Activated T-cell treated with anti-CD3 and anti-CD28 coated beads for 48 hours (primary cell): ENCODE results near the gene LRCH3.
A peak's percentile ranks its signal among the peaks of the same experiment; 100 is the strongest.

Experiments
- DNase-seq: peaks from one replicate; pipeline ENCODE4 v3.0.0-alpha.2; 2020; ENCODE audit warnings: low read depth

LRCH3 gene

DNA sequence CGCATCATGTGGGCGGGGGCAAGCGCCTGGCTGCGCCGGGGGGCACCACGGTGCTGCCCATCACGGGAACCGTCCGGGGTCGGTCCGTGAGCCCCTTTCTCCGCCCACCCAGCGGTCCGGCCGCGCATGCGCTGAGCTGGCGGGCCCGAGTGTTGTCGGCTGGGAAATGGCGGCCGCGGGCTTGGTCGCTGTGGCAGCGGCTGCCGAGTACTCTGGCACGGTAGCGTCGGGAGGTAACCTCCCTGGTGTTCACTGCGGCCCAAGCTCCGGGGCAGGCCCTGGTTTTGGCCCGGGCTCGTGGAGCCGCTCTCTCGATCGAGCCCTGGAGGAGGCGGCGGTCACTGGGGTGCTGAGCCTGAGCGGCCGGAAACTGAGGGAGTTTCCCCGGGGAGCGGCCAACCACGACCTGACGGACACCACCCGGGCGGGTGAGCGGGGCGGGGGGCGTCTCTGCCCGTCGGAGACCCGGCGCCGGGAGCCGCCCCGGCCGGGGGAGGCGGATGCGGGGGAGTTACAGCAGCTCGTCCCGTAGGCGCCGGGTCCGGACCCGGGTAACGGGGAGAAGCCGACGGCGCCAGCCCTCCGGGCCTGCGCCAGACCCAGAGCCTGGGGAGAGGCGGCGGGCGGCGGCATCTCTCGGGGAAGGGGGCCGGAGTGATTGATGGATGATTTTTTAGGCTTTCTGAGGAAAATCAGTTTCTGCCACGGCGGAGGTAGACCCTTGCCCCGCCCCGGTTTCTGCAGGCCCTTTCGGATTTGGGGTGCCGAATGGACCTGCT is at the start of gene LRCH3:
Gene LRCH3, plus strand, starts transcription at position 142 of the 779 bp plus-strand sequence. Its CDS starts 25 bp downstream, at position 167.
- DNase-seq = peak; percentile 83

DNA sequence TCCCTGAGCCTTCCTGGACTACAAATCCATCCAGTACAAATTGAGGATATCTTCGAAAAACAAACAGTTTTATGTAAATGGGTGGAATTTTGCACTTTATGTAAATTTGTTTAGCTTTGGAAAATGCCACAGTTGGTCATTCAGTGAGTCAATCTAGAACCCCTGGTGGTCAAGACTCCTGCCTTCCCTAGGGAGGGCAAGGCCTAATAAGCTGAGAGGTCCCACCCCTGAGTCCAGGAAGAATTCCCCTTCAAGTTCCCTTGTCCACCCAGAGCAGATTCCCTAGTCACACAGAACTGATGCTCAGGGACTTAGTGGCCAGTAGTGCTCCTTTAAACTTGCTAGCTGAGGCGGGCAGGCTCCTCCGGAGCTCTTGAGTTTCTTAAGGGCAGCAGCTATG is 48.3 kb upstream of the LRCH3 start:
- no peak for DNase-seq

GRCh38 chr3:197746209-197746608 is 44.8 kb upstream of the LRCH3 start:
- DNase-seq = no peak

DNA sequence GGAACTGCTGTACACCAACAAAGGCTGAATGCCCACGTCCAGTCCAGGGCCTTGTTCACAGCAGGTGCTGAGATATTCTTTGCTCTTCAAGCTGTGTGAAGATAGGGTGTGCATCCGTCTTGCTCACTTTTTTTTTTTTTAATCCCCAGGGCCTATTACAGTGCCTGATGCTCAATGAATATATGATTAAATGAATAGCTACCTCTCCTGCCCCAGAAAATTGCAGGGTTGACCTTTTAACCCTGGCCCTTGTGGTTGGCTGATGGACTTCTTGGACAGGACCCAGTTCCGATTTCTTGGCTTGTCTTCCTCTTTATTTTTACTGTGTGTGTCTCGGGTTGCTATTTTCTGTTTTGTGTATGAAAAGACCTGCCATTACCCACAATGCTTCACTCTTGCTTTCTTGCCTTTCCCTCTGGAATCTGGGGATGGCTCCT is 44.2 kb upstream of the LRCH3 start:
- no peak for DNase-seq

GRCh38 chr3:197748597-197749314 is 42.3 kb upstream of the LRCH3 start:
- DNase-seq = no peak

- DNase-seq = no peak
Measured at GRCh38 chr3:197749315-197749600, 41.8 kb upstream of the LRCH3 start.

- peak; percentile 86 for DNase-seq
Measured at GRCh38 chr3:197749601-197750395, 41.3 kb upstream of the LRCH3 start, which contains the start of gene FYTTD1. Gene FYTTD1 (plus strand): TSS chr3:197749883. CDS start chr3:197749972, 89 bp downstream.

- peak; percentile 48 for DNase-seq
Measured at GRCh38 chr3:197750396-197750831, 40.6 kb upstream of the LRCH3 start.

- DNase-seq = peak; percentile 41
Measured at GRCh38 chr3:197750858-197751737, 40.0 kb upstream of the LRCH3 start.

GRCh38 chr3:197752107-197752506 is 38.9 kb upstream of the LRCH3 start:
- DNase-seq = peak; percentile 27

DNA sequence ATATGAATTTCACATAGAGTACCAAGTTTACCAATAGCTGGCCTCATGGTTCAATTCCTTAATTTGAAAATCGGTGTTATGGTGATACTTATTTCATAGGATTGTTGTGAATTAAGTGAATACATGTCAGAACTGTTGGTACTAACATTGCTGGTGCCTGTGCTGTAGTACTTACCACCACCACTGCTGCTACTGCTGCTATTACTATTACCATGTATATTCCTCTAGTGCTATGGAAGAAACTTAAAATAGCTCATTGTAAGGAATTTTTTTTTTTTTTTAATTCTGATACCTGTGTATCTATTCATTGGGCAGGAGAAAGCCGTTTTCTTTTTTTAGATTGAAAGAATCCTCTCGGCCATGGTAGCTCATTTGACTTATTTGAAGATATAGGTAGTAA is 37.8 kb upstream of the LRCH3 start:
- no peak for DNase-seq

DNA sequence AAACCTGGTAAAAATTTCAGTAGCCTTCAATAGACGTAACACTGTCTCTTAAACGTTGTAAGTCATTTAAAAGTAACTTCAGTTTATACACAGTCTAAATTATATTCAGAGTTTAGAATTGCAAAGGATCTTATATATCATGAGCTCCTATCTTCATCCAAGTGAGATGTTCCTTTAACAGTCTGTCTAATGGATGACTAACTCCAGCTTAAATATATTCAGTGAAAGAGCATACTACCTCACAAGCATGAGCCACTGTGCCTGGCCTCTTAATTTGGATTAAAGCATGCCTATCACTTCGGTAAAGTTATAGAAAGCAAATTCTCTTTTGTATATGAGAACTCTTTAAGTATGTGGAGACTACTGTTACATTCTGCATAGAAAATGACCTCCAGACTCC is 34.4 kb upstream of the LRCH3 start:
- no peak for DNase-seq

DNA sequence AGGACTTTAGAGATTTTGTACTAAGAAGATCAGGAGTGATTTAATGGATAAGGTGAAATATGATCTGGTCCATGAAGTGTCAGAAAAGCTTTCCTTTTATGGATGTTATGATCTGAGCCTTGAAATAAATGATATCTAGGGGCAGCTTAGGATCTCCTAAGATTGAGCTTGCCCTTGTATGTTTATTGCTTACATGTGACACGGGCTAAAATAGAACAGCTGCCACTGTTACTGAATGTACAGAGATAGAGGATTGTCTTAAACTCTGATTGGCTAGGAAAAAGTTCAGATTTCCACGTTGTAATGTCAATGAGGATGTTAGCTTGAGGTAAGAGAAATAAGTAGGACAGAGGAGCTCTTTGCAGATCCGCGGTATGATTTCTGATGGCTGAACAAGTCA is 32.5 kb upstream of the LRCH3 start:
- DNase-seq = no peak

- DNase-seq = no peak
Measured at GRCh38 chr3:197761784-197762183, 29.3 kb upstream of the LRCH3 start.

- no peak for DNase-seq
Measured at GRCh38 chr3:197775317-197775716, 15.7 kb upstream of the LRCH3 start.

GRCh38 chr3:197782230-197782629 is 8.8 kb upstream of the LRCH3 start:
- DNase-seq = no peak

DNA sequence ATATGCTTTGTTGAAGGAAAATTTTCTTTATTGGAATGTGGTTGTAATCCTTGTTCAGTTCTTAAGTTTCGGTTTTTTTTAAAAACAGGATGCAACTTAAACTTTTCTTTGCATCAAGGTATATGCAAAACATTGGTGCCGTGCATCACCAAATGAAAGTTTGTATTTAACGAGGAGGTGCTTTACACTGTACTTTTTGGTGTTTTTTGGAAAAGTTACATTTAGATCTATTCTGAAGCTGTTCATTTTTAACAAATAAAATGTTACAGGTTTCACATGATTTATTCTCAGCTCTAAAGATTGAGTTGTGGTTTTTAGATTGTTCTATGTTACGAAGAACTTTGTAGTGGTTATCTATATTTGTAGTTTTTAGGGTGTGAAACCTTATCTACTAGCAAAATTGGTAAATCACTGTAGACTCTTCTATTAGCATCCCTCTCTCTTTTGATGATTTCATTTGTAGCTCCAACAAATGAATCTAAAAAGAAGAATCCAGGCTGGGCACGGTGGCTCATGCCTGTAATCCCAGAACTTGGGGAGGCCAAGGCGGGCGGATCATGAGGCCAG is 7.0 kb upstream of the LRCH3 start:
- no peak for DNase-seq

GRCh38 chr3:197787412-197787811 is 3.6 kb upstream of the LRCH3 start:
- DNase-seq = no peak

GRCh38 chr3:197789309-197789708 is 1.7 kb upstream of the LRCH3 start:
- DNase-seq = no peak

GRCh38 chr3:197790033-197790432 is 1.0 kb upstream of the LRCH3 start:
- DNase-seq = no peak
